Activated T-cell treated with anti-CD3 and anti-CD28 coated beads, Interleukin-2, amount 50 U/mL, for 48 hours (primary cell): ENCODE measurements around the gene MEIS3.

ENCODE experiments used
- DNase-seq, 2 experiments: peaks; one replicate each; pipeline ENCODE4 v3.0.0-alpha.2; 2020

MEIS3 gene

GRCh38 chr19:47419030-47419783 is at the start of gene MEIS3:
MEIS3 (minus strand) TSS chr19:47419527; CDS start chr19:47419081, 446 bp downstream.
- DNase-seq: no peak

- no peak for DNase-seq
These were observed 48.6 kb upstream of the MEIS3 start for GRCh38 chr19:47467914-47468313.

- DNase-seq: no peak
These were observed 46.6 kb upstream of the MEIS3 start for GRCh38 chr19:47465957-47466356.

DNA sequence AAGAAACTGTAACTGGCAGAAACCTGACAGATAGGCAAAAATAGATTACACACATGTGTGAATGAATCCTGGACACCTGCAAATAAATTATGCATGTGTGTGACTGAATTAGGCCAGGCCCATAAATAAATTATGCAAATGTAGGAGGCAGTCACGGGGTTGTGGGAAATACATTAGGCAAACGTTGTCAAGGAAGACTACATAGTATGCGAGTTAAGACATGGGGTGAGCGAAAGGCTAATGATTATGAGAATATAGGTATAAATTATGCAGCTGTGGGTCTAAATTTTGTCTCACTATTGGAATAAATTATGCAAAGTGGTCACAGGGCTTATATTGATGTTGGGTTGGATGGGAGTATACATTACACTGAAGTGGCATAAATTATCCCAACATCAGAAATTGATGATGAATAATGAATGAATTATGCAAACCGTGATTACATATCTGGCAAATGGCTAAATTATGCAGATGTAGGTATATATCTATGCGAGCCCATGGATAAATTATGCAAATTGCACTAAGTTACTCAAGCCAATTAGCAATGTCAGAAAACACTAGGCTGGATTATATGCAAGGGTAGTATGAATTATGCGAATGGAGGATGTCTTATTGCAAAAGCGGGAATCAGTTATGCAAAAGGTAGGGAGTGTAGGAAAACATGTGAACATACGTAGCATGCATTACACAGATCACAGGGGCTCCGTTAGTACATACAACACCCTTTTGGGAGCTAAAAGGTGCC is 45.5 kb upstream of the MEIS3 start:
- DNase-seq: no peak

- DNase-seq: no peak
These were observed 42.5 kb upstream of the MEIS3 start for GRCh38 chr19:47461876-47462275.

DNA sequence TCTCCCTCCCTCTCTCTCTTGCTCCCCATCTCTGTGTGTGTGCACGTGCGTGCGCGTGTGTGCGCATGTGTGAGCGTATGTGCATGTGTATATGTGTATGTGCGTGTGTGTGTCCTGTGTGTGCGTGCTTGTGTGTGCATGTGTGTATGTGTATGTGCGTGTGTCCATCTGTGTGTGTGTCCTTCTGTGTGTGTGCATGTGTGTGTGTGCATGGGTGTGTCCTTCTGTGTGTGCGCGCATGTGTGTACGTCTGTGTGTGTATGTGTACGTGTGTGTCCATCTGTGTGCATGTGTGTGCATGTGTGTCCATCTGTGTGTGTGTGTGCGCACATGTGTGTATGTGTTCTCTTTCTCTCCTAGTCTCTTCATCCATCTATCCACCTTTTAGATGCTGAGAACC is 40.1 kb upstream of the MEIS3 start:
- DNase-seq: no peak

DNA sequence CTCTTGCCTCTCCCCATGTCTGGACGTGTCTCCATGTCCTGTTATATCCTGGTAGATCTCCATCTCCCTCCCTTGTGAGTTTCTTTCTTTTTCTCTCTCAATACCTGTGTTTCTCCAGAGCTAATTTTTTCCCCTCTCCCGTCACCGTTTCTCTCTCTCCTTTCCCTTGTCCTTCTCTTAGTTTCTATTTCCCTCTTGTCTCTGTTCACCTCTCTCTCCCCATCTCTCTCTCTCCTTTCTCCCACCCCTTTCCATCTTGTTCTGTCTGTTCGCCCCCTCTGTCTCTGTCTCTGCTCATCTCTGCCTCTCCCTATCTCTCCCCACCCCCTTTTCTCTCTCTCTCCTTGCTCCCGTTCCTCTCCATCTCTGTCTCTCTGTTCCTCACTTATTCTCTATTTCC is 39.3 kb upstream of the MEIS3 start:
- DNase-seq: no peak

GRCh38 chr19:47456721-47457474 is 37.6 kb upstream of the MEIS3 start:
- no peak for DNase-seq

DNA sequence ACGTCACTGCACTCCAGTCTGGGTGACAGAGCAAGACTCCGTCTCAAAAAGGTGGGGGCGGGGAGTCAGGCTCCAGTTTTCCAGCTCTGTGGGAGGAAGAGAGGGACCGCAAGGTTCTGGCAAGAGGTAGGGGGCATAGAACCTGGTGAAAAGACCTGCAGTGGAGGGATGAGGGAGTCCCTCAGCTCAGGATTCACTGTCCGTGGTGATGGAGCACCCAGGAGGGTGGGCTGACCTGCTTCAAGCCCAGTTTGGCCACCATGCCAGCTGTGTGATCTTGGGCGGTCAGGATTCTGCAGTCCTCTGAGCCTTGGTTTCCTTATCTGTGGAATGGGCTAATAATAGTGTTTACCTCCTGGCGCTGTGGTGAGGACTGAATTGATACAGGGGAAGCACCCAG is 31.2 kb upstream of the MEIS3 start:
- no peak for DNase-seq

GRCh38 chr19:47448360-47448727 is 29.0 kb upstream of the MEIS3 start:
- no peak for DNase-seq

DNA sequence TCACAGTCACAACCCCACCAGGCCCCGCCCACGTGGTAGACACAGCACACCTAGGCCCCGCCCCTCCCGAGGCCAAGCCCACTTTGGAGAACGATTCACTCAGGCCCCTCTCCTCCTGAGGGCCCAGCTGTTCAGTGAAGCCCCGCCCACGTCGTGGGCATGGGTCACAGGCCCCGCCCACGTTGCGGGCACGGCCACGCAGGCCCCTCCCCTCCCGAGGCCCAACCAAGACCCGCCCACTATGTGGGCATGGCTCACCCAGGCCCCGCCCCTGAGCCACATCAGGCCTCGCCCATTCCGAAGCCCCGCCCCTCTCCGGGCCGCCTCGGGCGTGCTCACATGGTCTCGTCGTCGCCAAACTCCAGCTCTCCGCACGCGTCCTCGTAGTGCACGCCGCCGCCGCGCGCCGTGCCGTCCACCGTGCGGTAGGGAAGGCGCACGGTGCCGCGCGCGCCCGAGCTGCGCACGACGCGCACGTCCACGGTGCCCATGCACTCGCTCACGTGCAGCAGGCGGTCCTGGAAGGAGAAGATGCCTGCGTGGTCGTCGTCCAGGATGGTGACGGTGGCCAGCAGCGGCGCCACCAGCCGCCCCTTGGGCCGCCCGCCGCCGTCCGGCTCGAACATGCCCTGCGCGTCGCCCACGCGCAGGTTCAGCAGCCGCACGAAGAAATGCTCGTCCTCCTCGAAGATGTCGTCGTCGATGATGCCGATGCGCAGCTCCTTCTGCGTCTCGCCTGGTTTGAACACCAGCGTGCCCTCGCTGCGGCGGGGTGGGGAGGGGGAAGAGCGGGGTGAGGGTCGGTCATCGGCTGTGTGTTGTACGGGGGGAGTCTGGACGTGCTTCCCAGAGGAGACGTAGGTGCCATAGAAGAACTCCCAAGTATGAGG is 28.4 kb upstream of the MEIS3 start:
- DNase-seq: peak; percentile 85 to 87

DNA sequence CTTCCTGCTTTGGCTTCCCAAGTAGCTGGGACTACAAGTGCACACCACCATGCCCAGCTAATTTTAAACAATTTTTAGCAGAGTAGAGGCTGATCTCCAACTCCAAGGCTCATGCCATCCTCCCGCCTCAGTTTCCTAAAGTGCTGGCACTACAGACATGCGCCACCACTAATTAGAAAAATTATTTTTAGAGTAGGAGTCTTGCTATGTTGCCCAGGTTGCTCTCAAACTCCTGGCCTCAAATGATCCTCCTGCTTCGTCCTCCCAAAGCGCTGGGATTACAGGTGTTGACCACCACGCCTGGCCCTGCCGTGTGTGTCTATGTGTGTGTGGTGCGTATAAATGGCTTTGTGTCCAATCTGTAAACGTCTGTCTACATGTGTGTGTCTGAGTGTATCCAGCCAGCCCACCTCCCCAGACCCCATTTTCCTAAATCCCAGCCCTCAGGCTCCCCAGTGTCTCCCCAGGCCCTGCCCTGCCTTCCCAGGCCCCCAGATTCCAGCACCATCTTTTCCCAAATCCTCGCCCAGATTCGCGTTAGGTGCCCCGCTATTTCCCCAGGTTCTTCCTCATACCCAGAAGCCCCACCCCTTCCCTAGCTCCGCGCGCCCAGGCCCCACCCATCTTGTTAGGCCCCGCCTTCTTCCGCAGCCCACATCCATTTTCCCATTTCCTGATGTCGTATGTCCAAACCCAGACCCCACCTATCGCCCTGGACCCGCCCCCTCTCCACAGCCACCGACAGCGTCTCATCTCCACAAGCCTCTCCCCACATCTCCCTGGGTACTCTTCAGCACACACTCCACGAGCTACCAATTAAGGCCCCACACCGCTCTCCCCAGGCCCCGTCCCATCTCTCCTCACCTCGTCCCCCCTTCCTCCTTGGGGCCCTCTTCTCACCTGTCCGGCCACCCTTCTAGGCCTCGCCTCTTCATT is 27.5 kb upstream of the MEIS3 start:
- DNase-seq: peak; percentile 50 to 54

GRCh38 chr19:47445937-47446402 is 26.6 kb upstream of the MEIS3 start:
- no peak for DNase-seq

DNA sequence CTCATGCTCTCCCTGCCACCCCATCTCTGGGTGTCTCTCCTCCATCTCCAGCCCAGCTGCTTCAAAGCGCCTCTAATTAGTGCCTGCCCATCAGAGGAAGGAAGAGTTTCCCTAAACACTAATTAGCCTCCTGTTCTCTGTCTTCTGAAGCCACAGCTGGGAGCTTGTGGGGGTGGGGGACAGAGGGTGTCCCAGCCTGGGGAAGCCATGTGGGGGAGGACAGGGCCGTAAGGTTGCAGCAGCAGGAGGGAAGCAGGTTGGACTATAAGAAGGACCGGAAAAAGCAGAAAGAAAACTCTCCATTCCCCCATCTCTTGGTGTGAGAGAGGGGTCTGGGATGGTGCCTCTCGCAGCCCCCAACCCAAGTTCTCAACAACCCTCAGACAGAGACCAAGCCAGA is 26.2 kb upstream of the MEIS3 start:
- no peak for DNase-seq

DNA sequence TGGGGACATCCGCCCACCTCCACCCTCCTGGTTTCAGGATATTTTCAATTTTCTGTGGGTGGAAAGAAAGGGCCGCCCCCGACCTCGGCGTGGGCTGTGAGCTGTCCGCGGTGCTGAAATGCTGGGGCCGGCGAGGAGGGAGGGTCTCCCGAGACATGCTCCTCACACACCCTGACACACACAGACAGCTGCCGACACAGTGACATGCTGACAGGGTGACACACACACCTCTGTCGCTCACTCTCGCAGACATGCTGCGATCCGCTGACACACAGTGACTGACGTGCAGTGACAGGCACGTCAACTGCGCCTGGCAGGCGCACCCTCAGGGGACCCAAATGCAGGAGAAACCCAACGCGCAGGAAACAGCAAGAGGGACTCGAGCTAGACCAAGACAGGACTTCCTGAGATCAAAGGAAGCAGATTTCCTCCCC is 25.1 kb upstream of the MEIS3 start:
- DNase-seq: peak in 1 of 2 experiments; percentile 39

DNA sequence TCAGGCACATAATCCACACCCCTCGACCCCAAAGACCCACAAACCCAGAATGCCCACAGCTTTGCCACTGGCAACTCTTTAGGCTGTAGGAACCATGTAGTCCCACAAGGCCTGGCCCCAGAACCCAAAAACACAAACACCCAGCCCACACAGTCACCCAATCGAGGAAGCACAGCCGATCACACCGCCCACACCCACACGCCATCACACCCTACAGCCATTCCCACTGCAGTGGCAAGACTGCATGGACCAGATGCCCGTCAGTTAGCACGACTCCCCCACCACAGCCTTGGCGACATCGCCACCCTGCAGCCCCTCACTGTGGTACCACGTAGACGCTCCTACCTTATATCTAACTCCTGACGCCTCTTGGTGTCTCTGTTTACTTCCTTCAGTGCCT is 24.0 kb upstream of the MEIS3 start:
- DNase-seq: no peak

DNA sequence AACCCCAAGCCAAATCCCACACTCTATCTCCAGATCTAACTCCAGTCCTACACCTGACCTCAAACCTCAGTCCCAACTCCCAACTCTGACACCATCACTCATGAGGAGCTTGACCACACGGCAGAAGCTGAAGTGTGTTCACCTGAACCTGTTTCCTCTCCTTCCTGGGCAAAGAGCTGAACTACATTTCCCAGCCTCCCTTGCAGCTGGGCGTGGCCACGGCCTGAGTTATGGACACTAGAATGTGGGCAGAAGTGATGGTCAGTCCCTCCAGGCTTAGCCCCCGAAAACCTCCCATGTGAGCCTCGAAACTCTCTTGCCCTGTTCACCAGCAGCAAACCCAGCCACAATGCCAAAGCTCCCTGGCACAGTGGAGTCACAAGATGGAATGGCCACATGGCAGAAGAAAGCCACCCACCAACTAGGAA is 19.5 kb upstream of the MEIS3 start:
- no peak for DNase-seq

DNA sequence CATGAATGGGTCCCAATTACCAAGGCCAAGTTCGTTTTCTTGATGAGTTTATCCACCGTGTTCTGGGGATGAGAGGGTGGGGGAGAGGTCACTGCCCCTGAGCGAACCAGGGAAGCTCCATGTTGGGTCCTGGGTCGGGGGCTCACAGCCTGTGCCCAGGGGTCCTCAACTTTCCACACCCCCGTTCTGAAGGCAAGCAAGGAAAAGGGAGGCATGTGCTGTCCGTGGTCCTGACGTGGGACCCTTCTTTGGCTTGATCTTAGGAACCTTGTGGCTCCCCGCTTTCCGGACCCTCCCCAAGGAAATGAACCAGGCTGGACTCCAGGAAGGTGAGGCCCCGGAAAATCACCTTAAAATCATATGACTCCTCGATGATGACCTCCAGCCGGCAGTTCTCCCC is 18.2 kb upstream of the MEIS3 start:
- DNase-seq: no peak

- peak; percentile 90 to 92 for DNase-seq
These were observed 17.5 kb upstream of the MEIS3 start for GRCh38 chr19:47436712-47437401.

DNA sequence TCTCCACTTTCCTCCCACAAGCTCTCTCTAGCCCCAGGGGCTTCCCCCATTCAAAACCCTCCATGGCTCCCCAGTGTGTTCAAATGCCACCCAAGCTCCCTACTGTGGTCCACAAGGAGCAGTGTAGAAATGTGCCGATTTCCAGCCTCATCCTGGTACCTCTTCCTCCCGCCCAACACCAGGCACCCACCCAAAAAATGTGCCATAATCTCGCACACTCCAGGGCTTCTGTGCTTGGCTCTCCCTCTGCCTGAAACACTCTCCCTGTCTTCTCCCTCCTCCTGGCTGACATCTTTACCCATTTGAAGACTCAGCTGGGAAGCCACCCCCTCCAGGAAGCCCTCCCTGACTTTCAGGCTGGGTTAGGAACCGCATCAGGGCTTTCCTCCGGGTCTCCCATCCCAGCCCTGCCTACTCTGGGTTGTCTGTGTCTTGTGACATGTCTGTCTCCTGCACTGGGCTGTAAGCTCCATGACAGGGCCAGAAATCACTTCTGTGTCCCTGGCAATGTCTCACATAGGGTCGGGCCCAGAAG is 16.6 kb upstream of the MEIS3 start:
- DNase-seq: no peak
